SK-N-SH (cell line): ENCODE data around the gene TCEAL9.

ENCODE experiments used
- CHD2 ChIP-seq: fragments of 150-350 bp; IDR thresholded peaks from 2 replicates; pipeline ENCODE4 v1.6.1; 2018; ENCODE audit warnings: low read length; ENCODE audit not compliant: partially characterized antibody
- CTCF ChIP-seq: fragments of 200-600 bp; sonication (generic); IDR thresholded peaks from 2 replicates; pipeline ENCODE4 v1.6.1; 2017; ENCODE audit warnings: antibody characterized with exemption, mild to moderate bottlenecking, moderate library complexity
- EP300 ChIP-seq, 2 experiments: IDR thresholded peaks; 2 replicates each; pipeline versions ENCODE4 v1.4.0 to v1.6.1; 2012; ENCODE audit warnings: borderline replicate concordance in 1 of 2, low read depth in 1 of 2, low read length in 1 of 2
- FOXM1 ChIP-seq: IDR thresholded peaks from 2 replicates; pipeline ENCODE4 v1.4.0; 2012; ENCODE audit warnings: low read depth, mild to moderate bottlenecking
- GABPA ChIP-seq: IDR thresholded peaks from 2 replicates; pipeline ENCODE4 v1.4.0; 2012; ENCODE audit warnings: low read depth, mild to moderate bottlenecking
- JUND ChIP-seq: IDR thresholded peaks from 2 replicates; pipeline ENCODE4 v1.4.0; 2012
- POLR2AphosphoS5 ChIP-seq: IDR thresholded peaks from 2 replicates; pipeline ENCODE4 v1.6.1; 2012; ENCODE audit warnings: low read depth, low read length
- SIN3A ChIP-seq: IDR thresholded peaks from 2 replicates; pipeline ENCODE4 v1.6.1; 2012; ENCODE audit warnings: low read depth, mild to moderate bottlenecking, low read length, moderate library complexity, borderline replicate concordance
- SMC3 ChIP-seq: IDR thresholded peaks from 2 replicates; pipeline ENCODE4 v1.6.1; 2012; ENCODE audit warnings: low read depth, low read length, improper control_type of control experiment
- USF1 ChIP-seq: IDR thresholded peaks from 2 replicates; pipeline ENCODE4 v1.4.0; 2012; ENCODE audit warnings: low read depth, borderline replicate concordance
- YY1 ChIP-seq: IDR thresholded peaks from 2 replicates; pipeline ENCODE4 v1.4.0; 2012; ENCODE audit warnings: low read depth, mild to moderate bottlenecking

- TF ChIP-seq CHD2 (no peak), CTCF (no peak), SIN3A (no peak), USF1 (no peak), EP300 (IDR thresholded peaks at IDR 0.05; ENCODE audit: borderline replicate concordance in 1 of 2, low read depth in 1 of 2, low read length in 1 of 2) (no peak), GABPA (no peak), POLR2AphosphoS5 (no peak), SMC3 (no peak), FOXM1 (no peak), JUND (no peak), YY1 (no peak)
Measured at GRCh38 chrX:103372886-103373285, 16.6 kb downstream of the TCEAL9 start.
